Measurements from ENCODE around the gene ITGA5. TPM values are rescaled to one million over a fixed set of nuclear protein-coding genes. Genes with fewer than 3 reads are reported as not detected.

Gene ITGA5
- total RNA-seq, 1 experiment from 2014 or later: 96.8 TPM

DNA sequence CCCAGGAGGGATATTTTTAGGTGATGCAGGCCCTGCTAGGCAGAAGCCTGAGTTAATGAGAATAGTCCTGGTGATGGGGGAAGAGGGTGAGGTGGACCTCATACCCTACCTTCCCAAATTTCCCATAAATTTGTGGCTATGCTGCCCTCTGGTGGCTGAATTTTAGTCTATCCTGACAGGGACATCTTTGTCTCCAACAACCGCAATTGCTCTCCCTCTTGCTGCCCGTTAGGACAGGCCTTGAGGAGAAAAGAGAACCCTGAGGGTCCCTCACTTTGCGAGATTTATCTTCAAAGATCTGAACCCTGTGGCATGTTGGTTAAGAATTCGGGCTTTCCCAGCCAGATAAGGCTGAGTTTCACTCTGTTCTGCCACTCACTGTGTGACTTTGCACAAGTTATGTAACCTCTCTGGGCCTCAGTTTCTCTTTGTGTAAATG lies 24.8 kb downstream of the ITGA5 start:
- H3K27me3 ChIP-seq (replicated peaks; ENCODE audit: insufficient read depth, low read depth, low read length, poor library complexity): no peaks in the 10 kb centered on the region
- H3K36me3 ChIP-seq (ENCODE audit: insufficient read depth, low read length, poor library complexity, severe bottlenecking): peaks cover 47% of the 10 kb centered on the region
- no peaks in the 10 kb centered on the region for H3K9me3 ChIP-seq (ENCODE audit: low read depth, low read length, poor library complexity, severe bottlenecking)
- H3K4me1 ChIP-seq (ENCODE audit: insufficient read depth, low read length, poor library complexity, severe bottlenecking): peaks cover 22% of the 10 kb centered on the region
- H3K27ac ChIP-seq (ENCODE audit: low read depth, low read length, poor library complexity, severe bottlenecking): no peak overlapping the region
- H3K4me3 ChIP-seq (ENCODE audit: low read depth, low read length, poor library complexity, severe bottlenecking): no peak overlapping the region
- TF ChIP-seq, protein P1, sequence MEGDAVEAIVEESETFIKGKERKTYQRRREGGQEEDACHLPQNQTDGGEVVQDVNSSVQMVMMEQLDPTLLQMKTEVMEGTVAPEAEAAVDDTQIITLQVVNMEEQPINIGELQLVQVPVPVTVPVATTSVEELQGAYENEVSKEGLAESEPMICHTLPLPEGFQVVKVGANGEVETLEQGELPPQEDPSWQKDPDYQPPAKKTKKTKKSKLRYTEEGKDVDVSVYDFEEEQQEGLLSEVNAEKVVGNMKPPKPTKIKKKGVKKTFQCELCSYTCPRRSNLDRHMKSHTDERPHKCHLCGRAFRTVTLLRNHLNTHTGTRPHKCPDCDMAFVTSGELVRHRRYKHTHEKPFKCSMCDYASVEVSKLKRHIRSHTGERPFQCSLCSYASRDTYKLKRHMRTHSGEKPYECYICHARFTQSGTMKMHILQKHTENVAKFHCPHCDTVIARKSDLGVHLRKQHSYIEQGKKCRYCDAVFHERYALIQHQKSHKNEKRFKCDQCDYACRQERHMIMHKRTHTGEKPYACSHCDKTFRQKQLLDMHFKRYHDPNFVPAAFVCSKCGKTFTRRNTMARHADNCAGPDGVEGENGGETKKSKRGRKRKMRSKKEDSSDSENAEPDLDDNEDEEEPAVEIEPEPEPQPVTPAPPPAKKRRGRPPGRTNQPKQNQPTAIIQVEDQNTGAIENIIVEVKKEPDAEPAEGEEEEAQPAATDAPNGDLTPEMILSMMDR (conservative IDR thresholded peaks at IDR 0.05; ENCODE audit: low read depth, low read length): peak; percentile 81
- no peak for TF ChIP-seq EZH2 (IDR thresholded peaks at IDR 0.05; ENCODE audit: borderline replicate concordance, low read depth, low read length, poor library complexity, severe bottlenecking)
- CTCF ChIA-PET: interaction anchor here (1.0 kb wide), 1 partner anchor 15 kb away, joined by 4 read pairs; no protein-coding TSS in a partner anchor
- intact Hi-C loops (cut with micrococcal nuclease; ENCODE audit: unreplicated experiment): no loop called here
- peak; percentile 84 for DNase-seq (ENCODE audit: low spot score)
- no TSS peak for BruUV-seq (replicated peaks)
- POLR2A ChIA-PET (ENCODE audit: low non-redundant PET): no interaction called here

DNA sequence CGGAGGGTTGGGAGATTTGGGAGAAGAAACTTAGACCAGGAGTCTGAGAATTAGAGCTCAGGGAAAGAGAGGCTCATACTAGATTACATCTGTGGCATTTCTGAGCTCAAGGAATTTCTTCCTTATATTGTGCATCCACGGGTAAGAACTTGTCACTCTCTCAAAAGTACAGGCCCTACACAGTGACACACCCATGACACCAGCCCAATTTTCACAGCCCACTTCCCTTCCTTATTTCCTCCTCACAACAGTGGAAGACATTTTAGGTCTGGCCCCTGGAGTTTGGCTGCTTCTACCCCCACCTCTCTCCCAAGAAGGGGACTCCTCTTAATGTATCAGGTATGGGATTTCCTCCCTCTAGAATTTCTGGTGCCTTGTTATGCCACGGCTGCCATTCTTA lies 25.3 kb downstream of the ITGA5 start:
- H3K27ac ChIP-seq (ENCODE audit: low read depth, low read length, poor library complexity, severe bottlenecking): no peak overlapping the region
- no peak for DNase-seq (ENCODE audit: low spot score)
- intact Hi-C loops (cut with micrococcal nuclease; ENCODE audit: unreplicated experiment): no loop called here
- no TSS peak for BruUV-seq (replicated peaks)
- peaks cover 27% of the 10 kb centered on the region for H3K4me1 ChIP-seq (ENCODE audit: insufficient read depth, low read length, poor library complexity, severe bottlenecking)
- H3K36me3 ChIP-seq (ENCODE audit: insufficient read depth, low read length, poor library complexity, severe bottlenecking): peaks cover 41% of the 10 kb centered on the region
- CTCF ChIA-PET: interaction anchor here (0.6 to 1.0 kb wide), 2 partner anchors 15 to 111 kb away, joined by 4 read pairs; no protein-coding TSS in a partner anchor
- POLR2A ChIA-PET (ENCODE audit: low non-redundant PET): no interaction called here
- TF ChIP-seq EZH2 (IDR thresholded peaks at IDR 0.05; ENCODE audit: borderline replicate concordance, low read depth, low read length, poor library complexity, severe bottlenecking): no peak
- TF ChIP-seq, protein P1 (conservative IDR thresholded peaks at IDR 0.05; ENCODE audit: low read depth, low read length): no peak
- no peaks in the 10 kb centered on the region for H3K27me3 ChIP-seq (replicated peaks; ENCODE audit: insufficient read depth, low read depth, low read length, poor library complexity)
- no peak overlapping the region for H3K4me3 ChIP-seq (ENCODE audit: low read depth, low read length, poor library complexity, severe bottlenecking)
- H3K9me3 ChIP-seq (ENCODE audit: low read depth, low read length, poor library complexity, severe bottlenecking): no peaks in the 10 kb centered on the region

DNA sequence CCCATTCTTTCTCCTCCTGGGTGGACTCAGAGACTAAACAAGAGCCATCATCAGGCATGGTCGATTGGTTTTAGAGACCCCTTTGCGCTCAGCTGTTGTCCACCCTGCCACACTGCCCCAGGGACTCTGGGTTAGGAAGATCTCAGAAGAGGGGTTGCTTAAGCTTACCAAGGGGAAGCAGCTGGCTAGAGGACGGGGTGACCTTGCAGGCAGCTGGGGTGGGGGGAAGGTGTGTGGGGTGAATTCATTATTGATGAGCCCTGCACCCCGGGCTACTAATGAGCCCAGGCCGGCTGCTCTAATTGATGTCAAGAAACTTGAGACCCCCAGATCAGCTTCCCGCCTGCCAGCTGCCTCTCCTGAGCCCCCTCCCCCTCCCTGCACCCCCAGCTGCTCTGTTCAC lies 25.9 kb downstream of the ITGA5 start:
- CTCF ChIA-PET: interaction anchor here (0.6 to 1.0 kb wide), 2 partner anchors 14 to 112 kb away, joined by 4 read pairs; no protein-coding TSS in a partner anchor
- H3K36me3 ChIP-seq (ENCODE audit: insufficient read depth, low read length, poor library complexity, severe bottlenecking): peaks cover 36% of the 10 kb centered on the region
- POLR2A ChIA-PET (ENCODE audit: low non-redundant PET): no interaction called here
- no peaks in the 10 kb centered on the region for H3K27me3 ChIP-seq (replicated peaks; ENCODE audit: insufficient read depth, low read depth, low read length, poor library complexity)
- H3K4me1 ChIP-seq (ENCODE audit: insufficient read depth, low read length, poor library complexity, severe bottlenecking): peaks cover 32% of the 10 kb centered on the region
- TF ChIP-seq, protein P1 (conservative IDR thresholded peaks at IDR 0.05; ENCODE audit: low read depth, low read length): no peak
- TF ChIP-seq EZH2 (IDR thresholded peaks at IDR 0.05; ENCODE audit: borderline replicate concordance, low read depth, low read length, poor library complexity, severe bottlenecking): no peak
- no peaks in the 10 kb centered on the region for H3K9me3 ChIP-seq (ENCODE audit: low read depth, low read length, poor library complexity, severe bottlenecking)
- H3K4me3 ChIP-seq (ENCODE audit: low read depth, low read length, poor library complexity, severe bottlenecking): no peak overlapping the region
- intact Hi-C loops (cut with micrococcal nuclease; ENCODE audit: unreplicated experiment): no loop called here
- no TSS peak for BruUV-seq (replicated peaks)
- peak overlapping the region; percentile 45 for H3K27ac ChIP-seq (ENCODE audit: low read depth, low read length, poor library complexity, severe bottlenecking)
- no peak for DNase-seq (ENCODE audit: low spot score)

Measured in A673 (cell line).